Natural killer cell (primary cell): ENCODE measurements around the gene NHLRC4. TPM values are rescaled to one million over a fixed set of nuclear protein-coding genes. Genes with fewer than 3 reads are reported as not detected.

Source experiments
- ATAC-seq, 3 donors: fragments of 150-1000 bp in 2 of 3; fragments of 200-7000 bp in 1 of 3; cut with Tn5 transposase; 1 replicate in 1 of 3; 2 replicates in 2 of 3; pipeline ENCODE4 v1.10.0; 2021; ENCODE audit warnings: mild to moderate bottlenecking in 2 of 3, moderate library complexity in 2 of 3
- DNase-seq, 2 donors: peaks; one replicate each; pipeline versions ENCODE4 v3.0.0 to v3.0.0-alpha.2; 2013 to 2021; ENCODE audit warnings: mixed read lengths in 1 of 2
- H3K27ac ChIP-seq: one replicate; pipeline ENCODE4 v1.5.1; 2013; ENCODE audit warnings: mild to moderate bottlenecking, low read length
- H3K27me3 ChIP-seq: one replicate; pipeline ENCODE4 v1.6.1; 2013; ENCODE audit warnings: low read length; ENCODE audit not compliant: control insufficient read depth, insufficient read depth
- H3K36me3 ChIP-seq: one replicate; pipeline ENCODE4 v1.6.1; 2013; ENCODE audit warnings: low read length; ENCODE audit not compliant: control insufficient read depth, insufficient read depth
- H3K4me1 ChIP-seq: one replicate; pipeline ENCODE4 v1.6.1; 2013; ENCODE audit warnings: low read length; ENCODE audit not compliant: control insufficient read depth, insufficient read depth
- H3K4me3 ChIP-seq: one replicate; pipeline ENCODE4 v1.5.1; 2013; ENCODE audit warnings: low read length
- H3K9me3 ChIP-seq: one replicate; pipeline ENCODE4 v1.6.1; 2013; ENCODE audit warnings: low read length; ENCODE audit not compliant: control insufficient read depth, insufficient read depth
- H3K27ac Mint-ChIP-seq, 2 donors: one replicate each; pipeline ENCODE4 v1.8.0; 2022; ENCODE audit warnings: mild to moderate bottlenecking in 2 of 2, mixed read lengths in 2 of 2, moderate library complexity in 1 of 2
- H3K27me3 Mint-ChIP-seq, 2 donors: one replicate each; pipeline ENCODE4 v1.8.0; 2022; ENCODE audit warnings: low read depth in 2 of 2, mixed read lengths in 2 of 2
- H3K36me3 Mint-ChIP-seq: one replicate; pipeline ENCODE4 v1.8.0; 2022; ENCODE audit warnings: mixed read lengths
- H3K4me1 Mint-ChIP-seq, 2 donors: one replicate each; pipeline ENCODE4 v1.8.0; 2022; ENCODE audit warnings: mixed read lengths in 2 of 2
- H3K4me3 Mint-ChIP-seq: one replicate; pipeline ENCODE4 v1.8.0; 2022; ENCODE audit warnings: mild to moderate bottlenecking, moderate library complexity, mixed read lengths
- H3K9me3 Mint-ChIP-seq, 2 donors: one replicate each; pipeline ENCODE4 v1.8.0; 2022; ENCODE audit warnings: mixed read lengths in 2 of 2
- WGBS: methylation state at CpG from one replicate; pipeline ENCODE4 v1.1.7; 2013; ENCODE audit warnings: missing lambda C conversion rate; ENCODE audit not compliant: insufficient coverage; 5-methylcytosine and 5-hydroxymethylcytosine counted together
- intact Hi-C: fragments of 100-400 bp; cut with micrococcal nuclease; formaldehyde crosslinking; loops from one replicate; pipeline ENCODE4 v1.14.2; 2022
- total RNA-seq, 4 donors: library from RNA; stranded (reverse); fragments of 120-200 nt in 1 of 4; gene quantifications; one replicate each; pipeline versions ENCODE4 v1.2.3 to v1.2.4, GENCODE V29; 2013 to 2022
- TF ChIP-seq, protein P1 (sequence below): fragments of 200-600 bp; IDR thresholded peaks from one replicate; pipeline ENCODE4 v1.8.0; 2022; ENCODE audit warnings: antibody characterized with exemption

Gene NHLRC4
- total RNA-seq, 3 donors from 2014 or later (not counting 1 experiment from before 2014, with no cell fraction given), result 0.28 to 0.75 (median 0.35) TPM

DNA sequence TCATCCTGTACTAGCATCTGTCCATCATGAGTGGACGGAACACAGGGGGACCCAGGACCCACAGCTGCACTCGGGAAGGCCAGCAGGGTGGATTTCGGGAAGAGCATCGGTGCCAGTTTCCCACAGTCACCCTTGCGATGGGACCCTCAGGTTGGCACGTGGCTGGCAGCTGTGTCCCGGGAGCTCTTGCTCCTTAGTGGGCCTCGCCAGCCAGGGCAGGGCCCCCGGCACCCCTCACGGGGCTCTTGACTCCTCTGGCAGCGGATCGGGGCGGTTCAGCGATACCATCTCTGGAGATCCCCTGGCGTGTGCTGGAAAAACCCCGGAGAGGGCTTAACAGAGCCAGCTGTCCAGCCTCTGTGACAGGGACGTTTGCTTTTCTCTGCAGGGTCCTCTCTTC, 30.1 kb upstream of the NHLRC4 start:
- Mint-ChIP-seq H3K27ac (no peak overlapping the region), H3K27me3 (no peaks in the 10 kb centered on the region)
- no peaks in the 10 kb centered on the region for H3K27me3 ChIP-seq

GRCh38 chr16:537415-538335, 29.1 kb upstream of the NHLRC4 start:
- Histone ChIP-seq H3K36me3 (peaks cover 15% of the 10 kb centered on the region), H3K27ac (no peak overlapping the region), H3K4me1 (peaks cover 33% of the 10 kb centered on the region), H3K4me3 (no peak overlapping the region), H3K9me3 (no peaks in the 10 kb centered on the region), H3K27me3 (no peaks in the 10 kb centered on the region)
- Mint-ChIP-seq H3K4me3 (no peak overlapping the region), H3K36me3 (no peaks in the 10 kb centered on the region), H3K9me3 (no peaks in the 10 kb centered on the region), H3K27ac (no peak overlapping the region), H3K4me1 (peaks cover 10 to 29% of the 10 kb centered on the region in 2 donors), H3K27me3 (no peaks in the 10 kb centered on the region)
- intact Hi-C loops, result no loop called here
- ATAC-seq (no peak), DNase-seq (no peak)
- whole genome bisulfite sequencing, result 95% methylated on average over 59 of the region's 60 CpGs
- TF ChIP-seq, protein P1, sequence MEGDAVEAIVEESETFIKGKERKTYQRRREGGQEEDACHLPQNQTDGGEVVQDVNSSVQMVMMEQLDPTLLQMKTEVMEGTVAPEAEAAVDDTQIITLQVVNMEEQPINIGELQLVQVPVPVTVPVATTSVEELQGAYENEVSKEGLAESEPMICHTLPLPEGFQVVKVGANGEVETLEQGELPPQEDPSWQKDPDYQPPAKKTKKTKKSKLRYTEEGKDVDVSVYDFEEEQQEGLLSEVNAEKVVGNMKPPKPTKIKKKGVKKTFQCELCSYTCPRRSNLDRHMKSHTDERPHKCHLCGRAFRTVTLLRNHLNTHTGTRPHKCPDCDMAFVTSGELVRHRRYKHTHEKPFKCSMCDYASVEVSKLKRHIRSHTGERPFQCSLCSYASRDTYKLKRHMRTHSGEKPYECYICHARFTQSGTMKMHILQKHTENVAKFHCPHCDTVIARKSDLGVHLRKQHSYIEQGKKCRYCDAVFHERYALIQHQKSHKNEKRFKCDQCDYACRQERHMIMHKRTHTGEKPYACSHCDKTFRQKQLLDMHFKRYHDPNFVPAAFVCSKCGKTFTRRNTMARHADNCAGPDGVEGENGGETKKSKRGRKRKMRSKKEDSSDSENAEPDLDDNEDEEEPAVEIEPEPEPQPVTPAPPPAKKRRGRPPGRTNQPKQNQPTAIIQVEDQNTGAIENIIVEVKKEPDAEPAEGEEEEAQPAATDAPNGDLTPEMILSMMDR, result no peak

More for the DNA sequence above, 30.1 kb upstream of the NHLRC4 start:
- intact Hi-C loops, result no loop called here
- no peak overlapping the region for H3K27ac ChIP-seq
- H3K36me3 ChIP-seq, result peaks cover 15% of the 10 kb centered on the region
- no peaks in the 10 kb centered on the region for H3K36me3 Mint-ChIP-seq
- H3K9me3 ChIP-seq, result no peaks in the 10 kb centered on the region
- no peak overlapping the region for H3K4me3 Mint-ChIP-seq
- peaks cover 40% of the 10 kb centered on the region for H3K4me1 ChIP-seq
- H3K4me1 Mint-ChIP-seq, result peaks cover 5 to 24% of the 10 kb centered on the region in 2 donors
- ATAC-seq (no peak), DNase-seq (no peak)
- H3K4me3 ChIP-seq, result no peak overlapping the region
- WGBS, result 97% methylated on average over 17 of the region's 17 CpGs
- H3K9me3 Mint-ChIP-seq, result no peaks in the 10 kb centered on the region
- TF ChIP-seq, protein P1, result no peak

GRCh38 chr16:539901-540530, 26.8 kb upstream of the NHLRC4 start:
- Mint-ChIP-seq H3K4me1 (peaks cover 10 to 29% of the 10 kb centered on the region in 2 donors), H3K27me3 (no peaks in the 10 kb centered on the region), H3K36me3 (no peaks in the 10 kb centered on the region), H3K9me3 (no peaks in the 10 kb centered on the region), H3K27ac (no peak overlapping the region), H3K4me3 (no peak overlapping the region)
- no peaks in the 10 kb centered on the region for H3K9me3 ChIP-seq
- H3K27ac ChIP-seq, result no peak overlapping the region
- peaks cover 17% of the 10 kb centered on the region for H3K36me3 ChIP-seq
- DNase-seq (no peak), ATAC-seq (no peak)
- intact Hi-C loops, result no loop called here
- no peaks in the 10 kb centered on the region for H3K27me3 ChIP-seq
- WGBS, result 97% methylated on average over 34 of the region's 34 CpGs
- TF ChIP-seq, protein P1, result no peak
- H3K4me3 ChIP-seq, result no peak overlapping the region
- peaks cover 11% of the 10 kb centered on the region for H3K4me1 ChIP-seq
